Gastroesophageal sphincter (tissue), 4 donors: ENCODE measurements around the gene TNFAIP2. TPM values are rescaled to one million over a fixed set of nuclear protein-coding genes. Genes with fewer than 3 reads are reported as not detected.

Source experiments
- ATAC-seq: fragments of 150-250 bp; one replicate; pipeline ENCODE4 v1.9.1; 2016; ENCODE audit warnings: mild to moderate bottlenecking, moderate library complexity
- H3K27ac ChIP-seq, 4 donors: fragments of 200-600 bp; sonication (generic) in 3 of 4; 1 replicate in 3 of 4; 2 replicates in 1 of 4; pipeline ENCODE4 v1.5.1; 2016 to 2019
- H3K27me3 ChIP-seq: fragments of 200-600 bp; sonication (generic); one replicate; pipeline ENCODE4 v1.5.1; 2019
- H3K36me3 ChIP-seq, 2 donors: fragments of 200-600 bp; sonication (generic); one replicate each; pipeline ENCODE4 v1.5.1; 2019; ENCODE audit warnings: control low read depth in 1 of 2
- H3K4me1 ChIP-seq, 3 donors: fragments of 200-600 bp; sonication (generic); 1 replicate in 2 of 3; 2 replicates in 1 of 3; pipeline ENCODE4 v1.5.1; 2016 to 2019; ENCODE audit warnings: control low read depth in 2 of 3
- H3K4me3 ChIP-seq, 2 donors: fragments of 200-600 bp; sonication (generic); one replicate each; pipeline ENCODE4 v1.5.1; 2019; ENCODE audit warnings: mild to moderate bottlenecking in 1 of 2, moderate library complexity in 1 of 2
- H3K9me3 ChIP-seq, 3 donors: fragments of 200-600 bp; sonication (generic); one replicate each; pipeline ENCODE4 v1.5.1; 2017 to 2019; ENCODE audit warnings: control low read depth in 2 of 3
- CTCF ChIP-seq, 4 experiments: fragments of 200-600 bp in 2 of 4; fragments of 450-650 bp in 2 of 4; sonication (generic) in 1 of 4; IDR thresholded peaks; one replicate each; pipeline ENCODE4 v1.5.1; 2017 to 2019; ENCODE audit warnings: antibody characterized with exemption in 4 of 4, mild to moderate bottlenecking in 2 of 4, moderate library complexity in 2 of 4
- EP300 ChIP-seq: sonication (generic); formaldehyde crosslinking; IDR thresholded peaks from one replicate; pipeline ENCODE4 v1.6.1; 2017; ENCODE audit warnings: antibody characterized with exemption, mild to moderate bottlenecking
- POLR2A ChIP-seq, 2 donors: fragments of 450-650 bp; IDR thresholded peaks; one replicate each; pipeline ENCODE4 v1.6.1; 2017; ENCODE audit warnings: antibody characterized with exemption in 2 of 2, mild to moderate bottlenecking in 2 of 2, moderate library complexity in 1 of 2
- POLR2AphosphoS5 ChIP-seq: sonication (generic); formaldehyde crosslinking; IDR thresholded peaks from one replicate; pipeline ENCODE4 v1.6.1; 2017; ENCODE audit warnings: antibody characterized with exemption
- WGBS, 2 donors: methylation state at CpG; one replicate each; pipeline ENCODE4 v1.1.5; 2018; ENCODE audit warnings: low coverage in 1 of 2; 5-methylcytosine and 5-hydroxymethylcytosine counted together
- total RNA-seq, 4 donors: library from RNA; depleted of rRNA; stranded (reverse); fragments of >200 nt; gene quantifications; one replicate each; pipeline ENCODE4 v1.1.0, GENCODE V29; 2016

TNFAIP2 gene
- total RNA-seq, 4 donors from 2014 or later: 51.6 to 61.9 (median 59.1) TPM

- no peak for TF ChIP-seq CTCF (IDR thresholded peaks at IDR 0.05)
- TF ChIP-seq POLR2A (IDR thresholded peaks at IDR 0.05): no peak
- TF ChIP-seq POLR2AphosphoS5: no peak
- TF ChIP-seq EP300: no peak
- no CpG with 5 or more reads among the region's 8 CpGs for WGBS, 2 donors
- H3K36me3 ChIP-seq: no peaks in the 10 kb centered on the region
- H3K9me3 ChIP-seq: no peaks in the 10 kb centered on the region
- H3K27ac ChIP-seq: no peak overlapping the region
- no peak overlapping the region for H3K4me3 ChIP-seq
- ATAC-seq: no peak
- H3K27me3 ChIP-seq: peaks cover 62% of the 10 kb centered on the region
- H3K4me1 ChIP-seq: peaks cover 0 to 22% (median 14%) of the 10 kb centered on the region in 3 donors
Measured at GRCh38 chr14:103086771-103087342, 36.4 kb upstream of the TNFAIP2 start.

- no peaks in the 10 kb centered on the region for H3K36me3 ChIP-seq
- H3K4me1 ChIP-seq: peaks cover 0 to 23% (median 14%) of the 10 kb centered on the region in 3 donors
- TF ChIP-seq CTCF (IDR thresholded peaks at IDR 0.05): no peak
- TF ChIP-seq POLR2AphosphoS5: no peak
- no peak for TF ChIP-seq EP300
- TF ChIP-seq POLR2A (IDR thresholded peaks at IDR 0.05): no peak
- H3K4me3 ChIP-seq: no peak overlapping the region
- no peak overlapping the region for H3K27ac ChIP-seq
- no CpG with 5 or more reads among the region's 13 CpGs for WGBS, 2 donors
- peaks cover 57% of the 10 kb centered on the region for H3K27me3 ChIP-seq
- H3K9me3 ChIP-seq: no peaks in the 10 kb centered on the region
- ATAC-seq: no peak
Measured at GRCh38 chr14:103087343-103087835, 35.9 kb upstream of the TNFAIP2 start.

- H3K27me3 ChIP-seq: peaks cover 45% of the 10 kb centered on the region
- no peak for ATAC-seq
- no peaks in the 10 kb centered on the region for H3K9me3 ChIP-seq
- H3K36me3 ChIP-seq: no peaks in the 10 kb centered on the region
- H3K4me1 ChIP-seq: peaks cover 0 to 22% (median 14%) of the 10 kb centered on the region in 3 donors
- 86% methylated on average over 2 of the region's 6 CpGs; no CpG with 5 or more reads in 1 of the 2 donors for WGBS, 2 donors
- H3K4me3 ChIP-seq: no peak overlapping the region
- TF ChIP-seq CTCF (IDR thresholded peaks at IDR 0.05) (no peak), POLR2A (IDR thresholded peaks at IDR 0.05) (no peak), EP300 (no peak), POLR2AphosphoS5 (no peak)
- no peak overlapping the region for H3K27ac ChIP-seq
Measured at GRCh38 chr14:103088921-103089320, 34.3 kb upstream of the TNFAIP2 start.

- TF ChIP-seq EP300 (no peak), CTCF (IDR thresholded peaks at IDR 0.05) (no peak), POLR2A (IDR thresholded peaks at IDR 0.05) (no peak), POLR2AphosphoS5 (no peak)
- H3K9me3 ChIP-seq: no peaks in the 10 kb centered on the region
Measured at GRCh38 chr14:103089386-103090335, 33.6 kb upstream of the TNFAIP2 start.

More at GRCh38 chr14:103089386-103090335, 33.6 kb upstream of the TNFAIP2 start:
- WGBS, 2 donors: 86% methylated on average over 9 of the region's 28 CpGs; no CpG with 5 or more reads in 1 of the 2 donors
- no peak for ATAC-seq
- Histone ChIP-seq H3K4me3 (no peak overlapping the region), H3K36me3 (no peaks in the 10 kb centered on the region), H3K4me1 (peaks cover 0 to 18% (median 12%) of the 10 kb centered on the region in 3 donors), H3K27ac (no peak overlapping the region), H3K27me3 (peaks cover 37% of the 10 kb centered on the region)
